Measurements from ENCODE around the gene SOX5.

The SOX5 gene

DNA sequence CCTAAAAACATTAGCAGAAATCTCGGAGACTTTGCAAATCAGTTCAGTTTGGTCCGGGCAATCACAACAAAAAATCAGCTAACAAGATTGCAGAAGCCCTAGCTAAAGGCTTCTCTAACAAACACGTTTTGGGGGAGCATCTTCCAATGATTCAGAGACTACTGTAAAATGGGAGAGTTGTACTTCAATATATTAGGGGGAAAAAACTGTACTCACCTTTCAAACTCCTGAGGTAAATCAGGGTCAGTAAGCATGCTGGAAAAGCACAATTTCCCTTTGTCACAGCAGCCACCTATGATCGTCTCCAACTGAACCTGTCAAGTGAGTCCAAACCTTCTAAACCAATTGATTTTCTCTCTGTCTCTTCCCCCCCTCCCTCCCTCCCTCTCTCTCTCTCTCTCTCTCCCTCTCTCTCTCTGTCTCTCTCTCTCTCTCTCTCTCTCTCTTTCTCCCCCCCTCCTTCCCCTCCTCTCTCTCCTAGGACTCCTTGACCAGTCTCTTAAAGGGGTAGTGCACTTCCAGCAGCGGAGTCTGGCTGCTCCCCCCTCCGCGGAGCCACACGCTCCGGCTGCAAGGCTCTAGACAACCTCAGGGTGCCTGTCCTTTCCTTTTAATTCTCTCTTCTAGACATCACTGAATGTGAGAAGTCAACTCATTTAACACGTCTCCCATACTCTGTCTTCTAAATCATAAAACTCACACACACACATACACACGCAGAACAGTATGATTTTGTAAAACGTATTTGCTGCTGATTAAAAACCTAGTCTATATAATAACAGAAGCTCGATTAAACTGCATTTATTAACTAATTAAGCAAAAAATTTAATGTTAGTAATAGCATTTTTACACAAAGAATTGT is at the start of gene SOX5:
SOX5 (minus strand) TSS at position 323 of the 862 bp plus-strand sequence; CDS start at position 254, 69 bp downstream.
- no peak for DNase-seq (ENCODE audit: extremely low read depth in 1 of 2, low read depth in 1 of 2)

DNA sequence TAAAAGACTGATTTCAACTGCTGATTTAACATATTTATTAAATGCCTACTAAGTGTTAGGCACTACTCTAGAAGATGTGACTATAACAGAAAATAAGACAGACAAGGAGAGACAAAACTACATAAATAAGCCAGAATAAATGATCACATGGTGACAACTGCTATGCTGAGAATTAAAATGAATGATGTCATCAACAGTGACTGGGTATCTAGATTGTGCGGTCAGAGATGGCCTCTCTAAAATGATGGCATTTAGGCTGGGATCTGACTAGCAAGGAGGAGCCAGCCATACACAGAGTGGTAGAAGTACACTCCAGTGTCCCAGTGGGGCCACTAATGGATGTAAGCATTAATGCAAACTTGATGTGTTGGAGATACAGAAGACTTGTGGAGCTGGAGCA is 37.6 kb upstream of the SOX5 start:
- no peak for DNase-seq (ENCODE audit: extremely low read depth in 1 of 2, low read depth in 1 of 2)

DNA sequence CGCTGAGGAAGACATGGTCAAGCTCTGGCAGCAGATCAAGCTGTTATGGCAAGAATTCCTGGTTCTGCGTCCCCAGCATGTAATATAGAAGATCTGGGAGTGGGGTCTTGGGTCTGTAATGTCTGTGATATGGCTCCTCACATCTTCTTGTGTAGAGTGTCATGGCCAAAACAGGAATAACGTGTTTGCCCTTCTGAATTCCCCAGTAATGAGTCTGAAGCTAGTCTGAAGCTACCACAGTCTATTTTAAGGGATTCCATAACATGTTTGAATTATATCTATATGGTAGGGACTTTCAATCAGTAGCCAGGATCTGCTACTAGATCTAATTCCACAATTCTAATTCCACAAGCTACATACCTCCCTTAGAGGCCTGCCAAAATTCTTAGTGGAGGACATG is 31.4 kb upstream of the SOX5 start:
- DNase-seq (ENCODE audit: extremely low read depth in 1 of 2, low read depth in 1 of 2): no peak

DNA sequence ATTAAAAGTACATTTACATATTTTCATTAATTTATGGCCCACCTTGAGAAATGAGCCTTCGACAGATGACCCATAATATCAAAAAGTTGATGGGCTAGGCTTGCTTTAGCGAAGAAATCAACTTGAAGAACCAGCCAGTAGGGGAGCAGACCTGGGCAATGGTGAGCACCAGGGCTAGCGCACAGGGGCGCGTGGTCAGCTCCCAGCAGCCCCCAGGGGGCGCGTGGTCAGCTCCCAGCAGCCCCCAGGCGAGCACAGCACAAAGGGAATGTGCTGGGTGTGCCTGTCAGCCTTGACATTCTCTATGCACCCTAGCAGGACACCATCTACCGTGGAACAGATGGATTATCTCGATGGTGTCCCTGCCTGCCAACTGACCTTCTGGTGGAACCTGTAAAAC is 15.3 kb upstream of the SOX5 start:
- no peak for DNase-seq (ENCODE audit: extremely low read depth in 1 of 2, low read depth in 1 of 2)

DNA sequence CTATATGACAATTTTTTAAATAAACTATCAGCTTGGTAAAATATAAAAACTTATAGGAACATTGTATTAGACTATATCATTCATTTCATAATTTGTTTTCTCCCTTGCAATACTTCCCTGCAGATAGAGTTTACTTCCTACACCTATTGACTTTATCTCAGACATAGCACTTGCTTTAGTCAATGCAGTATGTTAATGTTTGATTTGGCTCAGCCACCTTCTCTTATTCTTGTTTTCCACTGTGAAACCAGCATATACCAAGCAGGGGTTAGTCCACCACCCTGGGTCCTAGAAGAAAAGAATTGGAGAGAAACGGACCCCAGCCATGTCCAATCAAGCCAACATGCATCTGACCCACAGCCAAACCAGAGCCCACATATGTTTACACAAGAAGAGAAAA is 10.4 kb upstream of the SOX5 start:
- DNase-seq (ENCODE audit: extremely low read depth in 1 of 2, low read depth in 1 of 2): no peak

DNA sequence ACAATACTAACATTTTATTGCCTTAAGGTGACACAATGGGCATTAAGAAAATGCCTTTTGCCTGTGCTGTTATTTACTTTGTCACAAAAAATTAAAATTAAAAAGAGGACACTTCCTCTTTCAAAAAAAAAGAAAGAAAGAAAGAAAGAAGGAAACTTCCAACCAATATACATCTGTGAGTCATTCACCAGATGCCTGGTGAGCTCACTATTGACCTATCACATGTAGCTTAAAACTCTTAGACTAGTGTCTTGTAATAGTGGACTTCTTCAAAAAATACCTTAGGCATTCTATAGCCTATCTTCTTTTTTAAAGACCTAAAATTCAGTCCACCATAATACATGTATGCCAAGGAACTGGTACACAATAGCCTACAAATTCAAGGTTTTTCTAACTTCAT is 4.9 kb upstream of the SOX5 start:
- DNase-seq (ENCODE audit: extremely low read depth in 1 of 2, low read depth in 1 of 2): no peak

DNA sequence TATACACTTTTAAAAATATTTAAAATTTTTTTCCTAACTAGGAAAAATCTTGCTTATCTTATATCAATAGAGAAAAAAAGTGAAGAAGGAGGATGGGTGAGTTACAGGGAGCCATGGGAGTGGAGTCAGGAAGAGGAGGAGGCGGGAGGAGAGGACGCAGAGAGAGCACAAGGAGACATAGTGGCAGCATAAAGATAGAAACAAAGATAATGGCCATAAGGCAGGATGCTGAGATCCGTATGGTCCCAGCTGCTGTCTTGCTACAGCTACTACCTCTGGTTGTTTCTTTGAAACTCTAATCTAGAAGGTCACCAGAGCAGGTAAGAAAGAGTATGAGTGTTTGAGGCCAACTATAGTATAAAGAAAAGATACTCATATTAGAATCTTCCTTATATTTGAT is 2.6 kb upstream of the SOX5 start:
- no peak for DNase-seq (ENCODE audit: extremely low read depth in 1 of 2, low read depth in 1 of 2)

DNA sequence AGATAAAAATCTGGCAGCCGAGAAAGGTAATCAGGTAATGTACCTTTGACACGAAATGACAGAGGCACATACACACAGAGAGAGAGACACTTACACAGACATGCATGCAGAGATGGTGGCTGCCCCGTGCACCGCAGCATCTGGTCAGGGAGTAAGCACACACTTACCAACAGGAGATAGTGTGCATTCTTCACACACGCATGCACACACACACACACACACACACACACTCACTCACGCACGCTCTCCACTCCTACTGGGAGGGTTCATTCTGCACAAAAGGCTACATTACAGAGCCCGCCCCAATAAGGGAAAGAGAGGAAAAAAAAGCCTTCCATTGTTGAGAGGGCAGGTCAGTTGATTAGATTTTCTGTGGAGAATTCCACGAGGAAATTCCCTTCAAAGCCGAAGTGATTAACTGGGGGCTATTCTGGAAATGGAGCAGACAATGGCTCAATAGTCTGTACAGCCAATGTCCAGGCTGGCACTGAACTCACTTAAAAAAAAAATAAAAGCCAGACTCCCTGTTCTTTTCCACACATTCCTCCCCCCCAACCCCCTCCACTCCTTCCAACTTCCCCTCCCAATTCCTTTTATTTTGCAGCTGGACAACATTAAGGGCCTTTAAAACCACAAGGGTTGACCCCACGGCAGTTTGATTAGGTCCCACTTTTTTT is 1.4 kb upstream of the SOX5 start:
- DNase-seq (ENCODE audit: extremely low read depth in 1 of 2, low read depth in 1 of 2): no peak

DNA sequence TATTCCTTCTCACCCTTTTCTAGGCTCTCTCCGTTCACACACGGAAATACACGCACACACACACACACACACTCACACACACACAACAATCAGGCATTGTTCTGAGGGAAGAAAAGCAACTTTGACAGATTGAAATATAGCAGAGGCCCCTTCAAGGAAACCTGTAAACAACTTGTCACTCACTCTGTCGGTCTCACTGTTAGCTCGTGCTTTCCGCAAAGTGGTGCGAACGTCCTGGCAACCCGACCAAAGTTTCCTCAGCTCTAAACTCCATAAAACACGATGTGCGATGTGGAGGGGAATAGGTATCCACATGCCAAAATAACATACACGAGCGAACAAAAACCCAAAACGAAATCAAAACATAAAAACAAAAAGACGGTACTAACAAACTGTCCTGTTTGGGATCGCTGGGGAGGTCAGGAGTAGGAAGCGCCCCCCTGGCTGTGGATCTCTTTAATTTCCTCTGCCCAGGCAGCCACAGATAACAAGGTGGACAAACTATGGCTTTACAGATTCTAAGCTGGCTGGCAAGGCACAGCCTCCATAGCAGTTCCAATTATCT is 822 bp upstream of the SOX5 start:
- no peak for DNase-seq (ENCODE audit: extremely low read depth in 1 of 2, low read depth in 1 of 2)

DNA sequence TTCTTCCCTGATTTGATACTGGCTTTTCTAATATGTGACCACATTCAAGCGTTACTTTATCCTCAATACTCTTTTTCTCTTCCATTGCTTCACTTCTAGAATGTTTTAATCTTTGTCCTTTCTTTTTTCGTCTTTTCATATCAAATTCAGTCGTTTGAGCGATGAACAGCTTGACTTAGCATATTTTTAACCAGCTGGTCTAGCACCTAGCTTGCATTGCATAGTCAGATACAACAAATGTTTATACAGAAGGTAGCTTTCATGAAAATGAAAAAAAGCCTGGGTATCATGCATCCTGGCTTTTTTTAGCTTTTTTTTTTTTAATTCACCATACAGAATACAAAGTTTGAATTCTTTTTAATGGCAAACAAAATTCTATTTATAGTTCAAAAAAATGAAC is 1.2 kb downstream of the SOX5 start:
- DNase-seq (ENCODE audit: extremely low read depth in 1 of 2, low read depth in 1 of 2): no peak

DNA sequence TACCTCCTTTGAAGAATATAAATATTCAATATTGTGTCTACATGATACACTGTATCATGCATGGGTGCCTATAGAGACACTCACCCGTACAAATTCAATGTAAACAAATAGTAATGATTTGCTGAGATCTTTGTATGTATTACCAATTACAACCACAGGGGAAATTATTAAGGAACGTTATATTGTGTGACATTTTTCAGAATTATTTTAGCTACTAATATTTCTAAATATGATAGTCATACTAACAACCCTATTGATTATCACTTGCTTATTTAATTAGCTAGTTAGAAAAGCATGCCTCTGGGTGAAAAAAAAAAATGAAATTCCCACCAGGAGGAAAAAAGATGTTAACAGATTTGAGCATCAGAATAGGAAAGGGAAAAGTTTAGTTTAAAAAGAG is 2.1 kb downstream of the SOX5 start:
- DNase-seq (ENCODE audit: extremely low read depth in 1 of 2, low read depth in 1 of 2): no peak

DNA sequence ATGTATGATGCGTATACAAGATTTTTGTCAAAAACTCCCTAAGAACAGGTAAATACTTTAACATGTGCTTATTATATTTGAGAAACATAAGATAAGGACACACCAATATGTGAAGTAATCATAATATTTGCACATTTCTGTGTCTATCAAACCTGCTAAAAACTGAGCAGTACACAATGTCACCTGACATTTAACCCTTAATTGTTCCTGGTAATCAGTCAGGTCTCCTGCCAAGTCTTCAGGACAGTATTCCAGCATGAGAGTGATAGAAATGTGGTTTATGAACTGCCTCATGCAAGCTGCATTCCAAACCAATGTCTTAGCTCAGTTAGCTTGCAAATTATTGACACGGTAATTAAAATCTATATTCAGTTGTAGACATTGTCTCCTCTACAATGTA is 4.2 kb downstream of the SOX5 start:
- DNase-seq (ENCODE audit: extremely low read depth in 1 of 2, low read depth in 1 of 2): no peak

DNA sequence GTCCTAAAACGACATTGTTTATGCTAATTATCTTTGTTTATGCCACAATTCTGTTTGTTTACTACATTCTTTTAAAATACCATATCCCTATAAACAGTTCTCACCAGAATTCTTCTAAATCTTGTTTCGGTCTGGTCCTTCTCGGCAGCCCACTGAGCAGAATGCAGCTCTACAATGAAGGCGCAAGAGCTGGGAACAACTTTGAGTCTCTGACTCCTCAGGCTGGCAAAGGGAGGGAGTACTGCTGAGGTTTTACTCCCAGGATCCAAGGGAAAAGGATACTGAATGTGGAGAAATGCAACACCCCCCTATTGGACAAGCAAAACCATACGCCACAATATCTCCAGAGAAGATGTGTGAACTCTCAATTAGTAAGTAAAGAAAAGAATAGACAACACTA is 5.4 kb downstream of the SOX5 start:
- DNase-seq (ENCODE audit: extremely low read depth in 1 of 2, low read depth in 1 of 2): no peak

DNA sequence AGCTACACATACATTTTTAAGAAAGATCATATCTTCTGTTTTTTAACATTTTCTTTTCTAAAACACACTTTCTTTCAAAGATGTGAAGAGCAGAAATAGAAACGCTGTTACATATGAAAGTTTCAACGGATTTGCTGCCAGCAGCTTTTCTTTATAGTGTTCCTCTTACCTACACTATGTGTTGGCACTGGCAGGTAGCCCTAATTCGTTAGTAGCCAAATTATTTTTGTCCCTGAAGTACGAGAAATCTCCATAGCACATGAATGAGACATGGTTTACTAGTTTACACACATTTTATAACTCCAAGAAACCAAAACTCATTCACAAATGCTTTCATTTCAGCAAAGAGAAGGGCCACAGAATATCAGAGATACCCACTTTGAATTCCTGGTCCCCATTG is 6.6 kb downstream of the SOX5 start:
- DNase-seq (ENCODE audit: extremely low read depth in 1 of 2, low read depth in 1 of 2): no peak

DNA sequence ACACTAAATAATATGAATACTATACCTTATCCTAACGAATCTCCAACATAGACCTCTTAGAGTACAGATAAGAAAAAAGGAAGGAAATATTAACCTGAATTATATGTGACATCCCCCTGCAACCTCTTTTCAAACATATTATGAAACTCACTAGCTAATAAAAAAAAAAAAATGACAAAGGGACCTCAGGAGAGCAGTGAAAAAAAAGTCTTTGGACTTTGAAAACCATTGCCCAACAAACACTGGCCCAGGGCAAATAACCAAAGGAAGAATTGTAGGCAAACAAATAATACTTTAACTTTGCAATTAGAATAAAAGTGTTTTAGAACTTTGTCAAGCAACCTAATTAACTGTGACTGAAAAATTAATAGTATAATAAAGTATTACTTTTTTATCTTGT is 7.7 kb downstream of the SOX5 start:
- no peak for DNase-seq (ENCODE audit: extremely low read depth in 1 of 2, low read depth in 1 of 2)

DNA sequence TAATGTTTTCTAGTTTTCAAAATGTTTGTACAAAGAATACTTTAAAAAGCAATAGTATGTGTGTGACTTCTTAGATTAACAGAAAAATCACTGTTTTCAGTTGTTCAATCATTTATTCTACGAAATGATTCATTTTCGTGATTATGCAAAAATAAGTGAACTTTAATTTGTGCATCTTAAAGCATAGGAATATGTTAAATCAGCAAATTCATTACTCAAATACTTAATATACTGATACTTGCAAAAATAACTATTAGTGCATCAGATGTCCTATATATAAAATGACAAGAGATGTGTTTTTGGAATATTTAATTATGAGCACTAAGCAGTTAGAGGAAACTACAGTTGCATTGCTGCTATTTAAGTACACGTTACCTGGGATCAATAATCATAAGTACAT is 11.0 kb downstream of the SOX5 start:
- DNase-seq (ENCODE audit: extremely low read depth in 1 of 2, low read depth in 1 of 2): no peak

DNA sequence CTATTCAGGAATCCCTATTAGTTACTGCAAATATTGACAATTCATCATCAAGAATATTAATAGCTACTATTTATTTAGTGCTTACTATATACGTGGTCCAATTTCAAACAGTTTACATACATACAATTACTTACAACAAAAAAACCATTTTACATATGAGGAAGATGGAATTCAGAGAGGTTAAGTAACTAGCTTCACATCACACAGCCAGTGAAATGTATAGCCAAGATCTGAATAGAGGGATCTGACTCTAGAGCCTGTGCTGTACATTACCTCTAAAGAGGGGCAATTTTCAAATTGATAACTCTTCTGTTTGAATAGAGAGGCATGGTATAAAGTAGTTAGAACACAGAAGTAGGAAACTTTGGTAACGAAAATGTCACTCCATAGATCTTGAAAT is 18.3 kb downstream of the SOX5 start:
- DNase-seq (ENCODE audit: extremely low read depth in 1 of 2, low read depth in 1 of 2): no peak

DNA sequence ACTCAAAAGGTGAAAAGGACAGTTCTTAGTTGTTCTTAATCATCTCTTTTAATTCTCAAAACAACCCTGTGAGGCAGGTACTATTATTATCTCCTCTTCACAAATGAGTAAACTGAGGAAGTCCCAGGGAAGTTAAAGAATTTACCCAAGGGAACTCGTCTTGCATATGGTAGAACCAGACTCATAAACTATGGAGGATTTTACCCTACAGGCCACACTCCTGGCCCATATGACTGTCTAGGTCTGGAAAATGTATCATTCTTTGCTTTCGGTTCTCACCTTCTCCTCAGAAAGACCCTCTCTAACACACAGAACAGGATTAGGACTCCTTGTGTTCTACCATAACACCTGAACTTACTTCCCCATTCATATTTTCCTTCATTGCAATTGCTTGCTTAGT is 18.9 kb downstream of the SOX5 start:
- DNase-seq (ENCODE audit: extremely low read depth in 1 of 2, low read depth in 1 of 2): no peak

DNA sequence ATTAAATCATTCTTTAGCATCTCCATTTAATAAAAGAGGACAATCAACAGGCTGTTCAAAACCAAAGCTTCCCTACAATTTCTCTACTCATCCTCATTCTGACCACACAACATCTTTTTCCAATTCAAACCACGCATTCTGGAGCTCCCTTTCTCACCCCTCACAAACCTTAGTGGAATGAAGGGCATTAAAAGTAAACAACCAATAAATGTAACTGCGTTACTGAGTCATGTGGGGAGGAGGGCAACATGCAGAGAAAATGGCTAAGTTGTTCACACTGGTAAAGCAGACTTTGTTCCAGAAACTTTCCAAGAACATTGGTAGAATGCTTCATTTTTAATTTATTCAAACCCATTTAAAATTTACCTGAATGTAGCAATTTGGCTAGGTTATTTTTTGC is 19.6 kb downstream of the SOX5 start:
- no peak for DNase-seq (ENCODE audit: extremely low read depth in 1 of 2, low read depth in 1 of 2)

DNA sequence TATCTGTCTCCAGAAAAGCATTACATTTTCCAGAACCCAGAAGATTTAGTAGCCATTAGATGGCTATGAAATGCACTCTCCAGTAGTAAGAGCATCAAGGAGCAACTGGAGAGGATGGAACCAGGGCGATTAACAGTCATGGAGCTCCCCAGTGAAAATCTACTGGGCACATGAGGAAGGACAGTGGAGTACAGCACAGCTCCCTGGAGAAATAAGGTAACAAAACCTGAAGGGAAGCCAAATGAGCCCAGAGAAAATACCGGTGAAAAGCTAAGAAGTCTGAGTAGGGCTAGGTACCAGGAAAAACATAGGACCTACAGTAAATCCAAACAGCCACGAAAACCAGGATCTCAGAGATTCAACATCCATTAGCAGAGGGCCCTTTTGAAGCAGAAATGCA is 21.6 kb downstream of the SOX5 start:
- DNase-seq (ENCODE audit: extremely low read depth in 1 of 2, low read depth in 1 of 2): no peak

DNA sequence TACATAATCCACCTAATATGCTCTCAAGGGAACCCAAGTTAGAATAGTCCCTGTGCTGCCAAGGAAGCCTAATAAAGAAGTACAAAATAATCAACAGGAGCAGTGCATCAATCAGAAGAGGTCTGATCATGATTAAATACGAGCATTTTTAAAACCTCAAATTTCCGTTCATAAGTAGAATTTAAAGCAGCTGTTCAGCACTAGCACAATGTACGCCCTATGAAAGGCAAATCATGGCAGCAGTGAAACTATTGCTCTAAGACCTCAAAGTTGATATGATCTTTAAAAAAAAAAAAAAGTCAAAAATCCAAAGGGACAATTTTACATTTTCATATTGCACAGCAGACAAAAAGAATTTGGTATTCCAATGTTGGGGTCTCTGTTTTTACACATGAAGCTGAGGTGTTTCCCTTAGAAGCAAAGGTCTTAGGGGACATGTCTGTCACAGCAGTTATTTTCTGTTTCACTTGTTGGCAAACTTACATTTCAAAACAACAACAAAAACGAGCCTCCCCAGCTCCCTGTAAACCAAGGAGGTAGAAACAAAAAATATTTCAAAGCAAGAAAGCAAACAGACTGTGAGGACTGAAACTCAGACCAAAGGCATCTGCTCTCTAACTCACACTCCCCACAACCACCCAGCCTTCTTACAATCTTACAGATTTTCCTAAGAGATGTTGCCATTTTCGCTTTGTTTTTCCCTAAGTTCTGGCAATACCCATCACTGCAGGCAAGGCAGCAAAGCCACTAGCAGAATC is 28.2 kb downstream of the SOX5 start:
- DNase-seq (ENCODE audit: extremely low read depth in 1 of 2, low read depth in 1 of 2): no peak

DNA sequence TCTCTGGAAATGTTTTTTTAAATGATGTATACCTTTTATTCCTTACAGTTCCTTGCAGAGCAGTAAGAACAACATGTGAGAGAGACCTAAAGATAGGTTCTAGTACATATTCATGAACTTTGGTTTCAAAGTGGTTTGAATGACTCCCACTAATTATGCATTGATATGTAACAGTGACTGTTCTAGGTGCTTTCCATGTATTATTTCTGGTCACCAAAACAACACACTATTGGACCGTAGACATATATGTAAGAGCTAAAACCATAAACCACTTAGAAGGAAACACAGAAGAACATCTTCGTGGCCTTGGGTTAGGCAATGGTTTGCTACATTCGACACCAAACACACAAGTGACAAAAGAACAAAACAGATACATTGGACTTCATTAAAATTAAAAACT is 37.9 kb downstream of the SOX5 start:
- no peak for DNase-seq (ENCODE audit: extremely low read depth in 1 of 2, low read depth in 1 of 2)

All from stimulated activated CD8-positive, alpha-beta memory T cell treated with anti-CD3 and anti-CD28 coated beads, Interleukin-7, amount 100 ng/mL, for 48 hours (primary cell).